ENCODE data around the gene CSNK1G1. TPM values are rescaled to one million over a fixed set of nuclear protein-coding genes. Genes with fewer than 3 reads are reported as not detected.

The CSNK1G1 gene
- total RNA-seq, 1 donor from 2014 or later: 12.8 TPM

- Histone ChIP-seq H3K9me3 (no peaks in the 10 kb centered on the region), H3K4me3 (no peak overlapping the region), H3K36me3 (no peaks in the 10 kb centered on the region), H3K4me1 (peaks cover 13% of the 10 kb centered on the region), H3K27ac (no peak overlapping the region), H3K27me3 (no peaks in the 10 kb centered on the region)
- intact Hi-C loops (cut with DNase I): no loop called here
- TF ChIP-seq, protein P1, sequence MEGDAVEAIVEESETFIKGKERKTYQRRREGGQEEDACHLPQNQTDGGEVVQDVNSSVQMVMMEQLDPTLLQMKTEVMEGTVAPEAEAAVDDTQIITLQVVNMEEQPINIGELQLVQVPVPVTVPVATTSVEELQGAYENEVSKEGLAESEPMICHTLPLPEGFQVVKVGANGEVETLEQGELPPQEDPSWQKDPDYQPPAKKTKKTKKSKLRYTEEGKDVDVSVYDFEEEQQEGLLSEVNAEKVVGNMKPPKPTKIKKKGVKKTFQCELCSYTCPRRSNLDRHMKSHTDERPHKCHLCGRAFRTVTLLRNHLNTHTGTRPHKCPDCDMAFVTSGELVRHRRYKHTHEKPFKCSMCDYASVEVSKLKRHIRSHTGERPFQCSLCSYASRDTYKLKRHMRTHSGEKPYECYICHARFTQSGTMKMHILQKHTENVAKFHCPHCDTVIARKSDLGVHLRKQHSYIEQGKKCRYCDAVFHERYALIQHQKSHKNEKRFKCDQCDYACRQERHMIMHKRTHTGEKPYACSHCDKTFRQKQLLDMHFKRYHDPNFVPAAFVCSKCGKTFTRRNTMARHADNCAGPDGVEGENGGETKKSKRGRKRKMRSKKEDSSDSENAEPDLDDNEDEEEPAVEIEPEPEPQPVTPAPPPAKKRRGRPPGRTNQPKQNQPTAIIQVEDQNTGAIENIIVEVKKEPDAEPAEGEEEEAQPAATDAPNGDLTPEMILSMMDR (IDR thresholded peaks at IDR 0.05): no peak
- TF ChIP-seq POLR2AphosphoS5 (IDR thresholded peaks at IDR 0.05; ENCODE audit: insufficient read depth in 1 of 2, low read depth in 1 of 2) (no peak), POLR2A (IDR thresholded peaks at IDR 0.05) (no peak)
- DNase-seq (ENCODE audit: extremely low spot score in 2 of 2): no peak
Measured at GRCh38 chr15:64287953-64288352, 68.0 kb downstream of the CSNK1G1 start.

DNA sequence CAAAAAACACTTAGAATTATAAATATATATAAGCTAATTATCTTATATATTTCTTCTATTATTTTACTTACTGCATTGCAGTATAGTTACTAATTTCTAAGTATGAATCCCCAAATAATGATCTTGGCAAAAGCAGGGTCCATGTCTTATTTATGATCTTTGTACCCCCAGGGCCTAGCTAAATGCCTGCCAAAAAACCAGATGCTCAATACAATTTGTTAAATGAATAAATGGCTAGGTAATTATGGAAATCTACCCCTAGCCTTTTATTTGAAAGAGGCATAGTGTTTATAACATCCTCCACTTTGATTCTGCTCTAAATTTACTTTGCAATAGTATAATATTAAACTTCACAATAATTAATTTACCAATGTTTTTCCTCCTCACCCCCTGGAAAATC, 69.5 kb downstream of the CSNK1G1 start:
- intact Hi-C loops (cut with DNase I): no loop called here
- Histone ChIP-seq H3K4me3 (no peak overlapping the region), H3K4me1 (peaks cover 13% of the 10 kb centered on the region), H3K9me3 (no peaks in the 10 kb centered on the region), H3K27ac (no peak overlapping the region), H3K27me3 (no peaks in the 10 kb centered on the region), H3K36me3 (no peaks in the 10 kb centered on the region)
- TF ChIP-seq, protein P1 (IDR thresholded peaks at IDR 0.05): no peak
- no peak for TF ChIP-seq POLR2A (IDR thresholded peaks at IDR 0.05)
- TF ChIP-seq POLR2AphosphoS5 (IDR thresholded peaks at IDR 0.05; ENCODE audit: insufficient read depth in 1 of 2, low read depth in 1 of 2): no peak
- no peak for DNase-seq (ENCODE audit: extremely low spot score in 2 of 2)

DNA sequence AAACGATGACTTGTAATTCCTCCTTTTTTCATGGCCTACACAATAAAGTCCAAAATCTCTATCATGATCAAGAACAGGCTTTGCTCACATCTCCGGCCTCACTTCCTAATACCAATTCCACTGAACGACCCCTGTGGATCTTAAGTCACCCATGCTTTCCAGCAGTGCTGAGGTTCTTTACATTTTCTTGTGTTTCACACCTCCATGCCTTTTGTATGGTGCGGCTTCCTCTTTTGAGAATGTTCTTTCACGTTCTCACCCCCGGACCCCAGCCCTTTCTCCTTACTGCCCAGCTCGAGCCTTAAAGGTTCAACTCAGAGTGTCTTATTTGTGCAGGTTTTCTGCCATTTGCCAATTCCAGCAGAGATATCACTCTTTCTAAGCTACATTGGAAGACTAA, 70.1 kb downstream of the CSNK1G1 start:
- no peak for DNase-seq (ENCODE audit: extremely low spot score in 2 of 2)
- Histone ChIP-seq H3K4me1 (peaks cover 13% of the 10 kb centered on the region), H3K27ac (no peak overlapping the region), H3K4me3 (no peak overlapping the region), H3K36me3 (no peaks in the 10 kb centered on the region), H3K9me3 (no peaks in the 10 kb centered on the region), H3K27me3 (no peaks in the 10 kb centered on the region)
- no peak for TF ChIP-seq POLR2AphosphoS5 (IDR thresholded peaks at IDR 0.05; ENCODE audit: insufficient read depth in 1 of 2, low read depth in 1 of 2)
- intact Hi-C loops (cut with DNase I): no loop called here

DNA sequence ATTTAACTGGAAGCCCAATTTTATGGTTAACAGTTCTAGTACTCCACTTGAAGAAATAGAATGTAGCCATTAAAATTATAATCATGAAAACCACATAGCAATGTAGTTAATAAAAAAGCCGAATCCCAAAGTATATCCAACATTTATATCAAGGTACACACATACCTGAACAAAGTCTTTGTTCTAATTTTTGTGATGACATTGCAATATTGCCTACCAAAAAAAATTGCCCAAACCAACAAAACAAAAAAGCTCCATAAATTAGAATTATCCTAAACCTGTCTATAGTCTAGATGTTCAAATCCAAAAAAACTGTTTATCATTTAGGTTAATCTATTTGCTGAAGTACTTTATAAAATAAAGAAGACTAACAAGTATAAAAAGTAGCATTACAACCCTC, 70.8 kb downstream of the CSNK1G1 start:
- H3K9me3 ChIP-seq: no peaks in the 10 kb centered on the region
- peaks cover 13% of the 10 kb centered on the region for H3K4me1 ChIP-seq
- H3K27me3 ChIP-seq: no peaks in the 10 kb centered on the region
- H3K36me3 ChIP-seq: no peaks in the 10 kb centered on the region
- intact Hi-C loops (cut with DNase I): no loop called here
- no peak for TF ChIP-seq POLR2AphosphoS5 (IDR thresholded peaks at IDR 0.05; ENCODE audit: insufficient read depth in 1 of 2, low read depth in 1 of 2)
- TF ChIP-seq, protein P1 (IDR thresholded peaks at IDR 0.05): no peak
- H3K4me3 ChIP-seq: no peak overlapping the region
- DNase-seq (ENCODE audit: extremely low spot score in 2 of 2): no peak
- H3K27ac ChIP-seq: no peak overlapping the region

GRCh38 chr15:64284042-64284441, 71.9 kb downstream of the CSNK1G1 start:
- H3K4me3 ChIP-seq: no peak overlapping the region
- DNase-seq (ENCODE audit: extremely low spot score in 2 of 2): no peak
- H3K9me3 ChIP-seq: no peaks in the 10 kb centered on the region
- no peak overlapping the region for H3K27ac ChIP-seq
- TF ChIP-seq, protein P1 (IDR thresholded peaks at IDR 0.05): no peak
- TF ChIP-seq POLR2A (IDR thresholded peaks at IDR 0.05) (no peak), POLR2AphosphoS5 (IDR thresholded peaks at IDR 0.05; ENCODE audit: insufficient read depth in 1 of 2, low read depth in 1 of 2) (no peak)
- H3K27me3 ChIP-seq: no peaks in the 10 kb centered on the region
- peaks cover 13% of the 10 kb centered on the region for H3K4me1 ChIP-seq
- H3K36me3 ChIP-seq: no peaks in the 10 kb centered on the region
- intact Hi-C loops (cut with DNase I): no loop called here

- Histone ChIP-seq H3K4me3 (no peak overlapping the region), H3K9me3 (no peaks in the 10 kb centered on the region), H3K27me3 (no peaks in the 10 kb centered on the region), H3K36me3 (no peaks in the 10 kb centered on the region), H3K27ac (no peak overlapping the region), H3K4me1 (peaks cover 13% of the 10 kb centered on the region)
- no peak for DNase-seq (ENCODE audit: extremely low spot score in 2 of 2)
- intact Hi-C loops (cut with DNase I): no loop called here
- no peak for TF ChIP-seq POLR2AphosphoS5 (IDR thresholded peaks at IDR 0.05; ENCODE audit: insufficient read depth in 1 of 2, low read depth in 1 of 2)
Measured at GRCh38 chr15:64282701-64283100, 73.3 kb downstream of the CSNK1G1 start.
